A673 (cell line): ENCODE measurements around the gene FLACC1. TPM values are rescaled to one million over a fixed set of nuclear protein-coding genes. Genes with fewer than 3 reads are reported as not detected.
"Not testable (repeated sequence)": the region's sequence is repeated elsewhere in the genome, so short reads cannot be mapped to it uniquely, and the experiment has no call there.

Source experiments
- BruUV-seq: library from RNA; stranded (reverse); fragments of 400-500 nt; replicated peaks from 2 replicates; lab custom pipeline; 2021; lab: Mats Ljungman, UMichigan
- CTCF ChIA-PET: fragments of 300-600 bp; sonication (Branson Sonifier 250); formaldehyde crosslinking; loops from one replicate; lab custom pipeline; 2022; ENCODE audit warnings: antibody characterized with exemption; lab: Charles Lee
- POLR2A ChIA-PET: fragments of 300-600 bp; sonication (Branson Sonifier 250); formaldehyde crosslinking; loops from one replicate; lab custom pipeline; 2022; ENCODE audit warnings: antibody characterized with exemption; ENCODE audit not compliant: low non-redundant PET; lab: Charles Lee
- DNase-seq: peaks from one replicate; pipeline ENCODE4 v3.0.0-alpha.2; 2015; ENCODE audit warnings: low spot score
- H3K27ac ChIP-seq: fragments of 200-600 bp; sonication (generic); 2 replicates; pipeline ENCODE4 v1.5.1; 2016; ENCODE audit warnings: mixed run types, low read depth, mild to moderate bottlenecking, mixed read lengths, antibody characterized with exemption, low read length; ENCODE audit not compliant: poor library complexity, severe bottlenecking
- H3K27me3 ChIP-seq: fragments of 200-600 bp; sonication (generic); replicated peaks from 2 replicates; pipeline ENCODE4 v1.6.1; 2017; ENCODE audit warnings: mixed run types, low read depth, mild to moderate bottlenecking, mixed read lengths, antibody characterized with exemption, low read length; ENCODE audit not compliant: insufficient read depth, poor library complexity
- H3K36me3 ChIP-seq: fragments of 200-600 bp; sonication (generic); 2 replicates; pipeline ENCODE4 v1.6.1; 2016; ENCODE audit warnings: mixed run types, mild to moderate bottlenecking, mixed read lengths, antibody characterized with exemption, low read length; ENCODE audit not compliant: insufficient read depth, poor library complexity, severe bottlenecking
- H3K4me1 ChIP-seq: fragments of 200-600 bp; sonication (generic); 2 replicates; pipeline ENCODE4 v1.6.1; 2017; ENCODE audit warnings: mixed run types, mild to moderate bottlenecking, mixed read lengths, antibody characterized with exemption, low read length; ENCODE audit not compliant: insufficient read depth, poor library complexity, severe bottlenecking
- H3K4me3 ChIP-seq: fragments of 200-600 bp; sonication (generic); 2 replicates; pipeline ENCODE4 v1.5.1; 2016; ENCODE audit warnings: low read depth, mixed run types, mild to moderate bottlenecking, mixed read lengths, low read length; ENCODE audit not compliant: poor library complexity, severe bottlenecking
- H3K9me3 ChIP-seq: fragments of 200-600 bp; sonication (generic); 2 replicates; pipeline ENCODE4 v1.6.1; 2016; ENCODE audit warnings: mixed run types, low read depth, mild to moderate bottlenecking, mixed read lengths, antibody characterized with exemption, low read length; ENCODE audit not compliant: poor library complexity, severe bottlenecking
- CTCF ChIP-seq: fragments of 300-800, 200-600 bp; sonication (generic); conservative IDR thresholded peaks from 2 replicates; pipeline ENCODE4 v1.5.1; 2017; ENCODE audit warnings: low read depth, mild to moderate bottlenecking, antibody characterized with exemption, low read length, moderate library complexity, mixed read lengths
- EZH2 ChIP-seq: fragments of 200-600 bp; sonication (generic); IDR thresholded peaks from 2 replicates; pipeline ENCODE4 v1.6.1; 2017; ENCODE audit warnings: borderline replicate concordance, low read depth, mild to moderate bottlenecking, mixed read lengths, antibody characterized with exemption, low read length; ENCODE audit not compliant: poor library complexity, severe bottlenecking
- intact Hi-C: fragments of 100-400 bp; cut with micrococcal nuclease; formaldehyde crosslinking; loops from one replicate; pipeline ENCODE4 v1.10.0; 2022; ENCODE audit not compliant: unreplicated experiment
- total RNA-seq: library from RNA; stranded (reverse); gene quantifications from 2 replicates; pipeline ENCODE4 v1.2.3, GENCODE V29; 2021

The FLACC1 gene
- total RNA-seq, 1 experiment from 2014 or later, result 2.4 TPM

GRCh38 chr2:201307876-201308275, 49.3 kb downstream of the FLACC1 start:
- ChIA-PET CTCF (no interaction called here), POLR2A (no interaction called here)
- no peaks in the 10 kb centered on the region for H3K27me3 ChIP-seq
- H3K4me3 ChIP-seq, result no peak overlapping the region
- H3K36me3 ChIP-seq, result no peaks in the 10 kb centered on the region
- no peak overlapping the region for H3K27ac ChIP-seq
- no peak for DNase-seq
- BruUV-seq, result no TSS peak
- intact Hi-C loops, result no loop called here
- no peaks in the 10 kb centered on the region for H3K9me3 ChIP-seq
- TF ChIP-seq EZH2 (no peak), CTCF (no peak)
- no peaks in the 10 kb centered on the region for H3K4me1 ChIP-seq

- DNase-seq, intact Hi-C loops, H3K27me3 ChIP-seq, POLR2A ChIA-PET, H3K4me1 ChIP-seq, H3K9me3 ChIP-seq, H3K4me3 ChIP-seq, BruUV-seq, CTCF ChIA-PET, H3K36me3 ChIP-seq, H3K27ac ChIP-seq: not testable (repeated sequence)
These were observed 57.2 kb downstream of the FLACC1 start for GRCh38 chr2:201299929-201300328.

GRCh38 chr2:201298462-201299052, 58.6 kb downstream of the FLACC1 start:
- BruUV-seq, result no TSS peak
- ChIA-PET POLR2A (no interaction called here), CTCF (interaction anchor here (0.6 kb wide), 1 partner anchor 222 kb away, joined by 4 read pairs; no protein-coding TSS in a partner anchor)
- H3K27me3 ChIP-seq, result no peaks in the 10 kb centered on the region
- H3K4me1 ChIP-seq, result no peaks in the 10 kb centered on the region
- intact Hi-C loops, result no loop called here
- no peak for DNase-seq
- H3K9me3 ChIP-seq, result no peaks in the 10 kb centered on the region
- no peak for TF ChIP-seq EZH2
- TF ChIP-seq CTCF, result no peak
- no peak overlapping the region for H3K27ac ChIP-seq
- H3K36me3 ChIP-seq, result no peaks in the 10 kb centered on the region
- no peak overlapping the region for H3K4me3 ChIP-seq

- H3K4me1 ChIP-seq, H3K36me3 ChIP-seq, DNase-seq, H3K27ac ChIP-seq, H3K27me3 ChIP-seq, BruUV-seq, H3K4me3 ChIP-seq, H3K9me3 ChIP-seq, intact Hi-C loops, POLR2A ChIA-PET, CTCF ChIA-PET: not testable (repeated sequence)
These were observed 66.5 kb downstream of the FLACC1 start for GRCh38 chr2:201290457-201291148.
